Psoas muscle (tissue), 8 donors: ENCODE measurements around the gene OSBPL1A. TPM values are rescaled to one million over a fixed set of nuclear protein-coding genes. Genes with fewer than 3 reads are reported as not detected.
A peak's percentile ranks its signal among the peaks of the same experiment; 100 is the strongest.

Source experiments
- ATAC-seq, 4 donors: fragments of 200-7000 bp; cut with Tn5 transposase; one replicate each; pipeline ENCODE4 v1.9.1; 2020; ENCODE audit warnings: moderate library complexity in 3 of 4, mild to moderate bottlenecking in 2 of 4
- DNase-seq, 2 donors: peaks; one replicate each; pipeline ENCODE4 v3.0.0-alpha.2; 2020
- H3K27ac ChIP-seq: fragments of 200-600 bp; one replicate; pipeline ENCODE4 v1.8.0; 2022
- H3K27me3 ChIP-seq, 3 donors: fragments of 200-600 bp in 1 of 3; one replicate each; pipeline versions ENCODE4 v1.6.1 to v1.8.0; 2013 to 2022; ENCODE audit warnings: low read length in 2 of 3, mild to moderate bottlenecking in 2 of 3, moderate library complexity in 1 of 3; ENCODE audit not compliant: insufficient read depth in 3 of 3
- H3K36me3 ChIP-seq, 2 donors: fragments of 200-600 bp in 1 of 2; one replicate each; pipeline versions ENCODE4 v1.6.1 to v1.8.0; 2013 to 2022; ENCODE audit warnings: low read depth in 1 of 2, mild to moderate bottlenecking in 1 of 2, moderate library complexity in 1 of 2; ENCODE audit not compliant: insufficient read depth in 1 of 2
- H3K4me1 ChIP-seq: fragments of 200-600 bp; one replicate; pipeline ENCODE4 v1.8.0; 2022
- H3K4me3 ChIP-seq: fragments of 200-600 bp; one replicate; pipeline ENCODE4 v1.8.0; 2022; ENCODE audit warnings: mild to moderate bottlenecking
- H3K9me3 ChIP-seq: fragments of 200-600 bp; one replicate; pipeline ENCODE4 v1.8.0; 2022
- CTCF ChIP-seq: fragments of 200-600 bp; IDR thresholded peaks from one replicate; pipeline ENCODE4 v1.8.0; 2022; ENCODE audit warnings: antibody characterized with exemption
- WGBS, 3 donors: extraction: QIAGEN DNeasy Blood & Tissue Kit; methylation state at CpG; one replicate each; pipeline versions ENCODE4 v1.1.6 to v1.1.7; 2013; 5-methylcytosine and 5-hydroxymethylcytosine counted together
- intact Hi-C, 2 donors: fragments of 100-400 bp; cut with DNase I; formaldehyde crosslinking; loops; one replicate each; pipeline versions ENCODE4 v1.11.0 to v1.14.2; 2022
- polyA plus RNA-seq, 3 donors: library from polyadenylated mRNA; stranded (reverse); fragments of 200-250 nt; gene quantifications; one replicate each; pipeline ENCODE4 v1.2.3, GENCODE V29; 2013
- total RNA-seq, 4 donors: library from RNA; stranded (reverse); fragmentation: NEBNext Ultra II Directional in 2 of 4; extraction: Animal tissue kit (Norgen Biotek cat#: 25700) in 2 of 4; gene quantifications; one replicate each; pipeline versions ENCODE4 v1.2.1 to v1.2.4, GENCODE V29; 2021 to 2023
- donor health status: healthy with polysubstance abuse.
- donor health status: DM: no; HTN: no; CAD: no; lungs with moderate emphysema.
- donor health status: Bipolar disorder and iron deficiency.
- donor health status: healthy.
- donor health status: DM: yes; HTN: yes; CAD: no.
- donor health status: DM: no; HTN: no; CAD: no.
- donor health status: DM: no; HTN: no; CAD: no.
- donor health status: DM: yes; HTN: yes; CAD: no.

OSBPL1A gene
- total and polyA plus RNA-seq, 7 donors: 13.7 to 87.8 (median 65.8) TPM

- peak in 2 of 4 donors; percentile 66 to 74 for ATAC-seq
- Histone ChIP-seq H3K36me3 (no peaks in the 10 kb centered on the region), H3K4me1 (peaks cover 61% of the 10 kb centered on the region), H3K27ac (peak overlapping the region; percentile 20), H3K27me3 (no peaks in the 10 kb centered on the region), H3K4me3 (no peak overlapping the region), H3K9me3 (no peaks in the 10 kb centered on the region)
- WGBS, 3 donors: 72 to 83% (median 74%) methylated on average over 4 of the region's 4 CpGs
- intact Hi-C loops: no loop called here
- no peak for TF ChIP-seq CTCF
- DNase-seq: peak in 1 of 2 donors; percentile 66
Measured at GRCh38 chr18:24196764-24197163, 200.9 kb downstream of the OSBPL1A start.

- Histone ChIP-seq H3K27ac (no peak overlapping the region), H3K27me3 (no peaks in the 10 kb centered on the region), H3K9me3 (no peaks in the 10 kb centered on the region), H3K4me3 (no peak overlapping the region), H3K36me3 (no peaks in the 10 kb centered on the region), H3K4me1 (peaks cover 60% of the 10 kb centered on the region)
- ATAC-seq: no peak
- intact Hi-C loops: no loop called here
- WGBS, 3 donors: 90 to 95% (median 94%) methylated on average over 9 of the region's 9 CpGs
- TF ChIP-seq CTCF: no peak
- DNase-seq: no peak
Measured at GRCh38 chr18:24195296-24196053, 202.1 kb downstream of the OSBPL1A start.

GRCh38 chr18:24190590-24190989 lies 207.0 kb downstream of the OSBPL1A start:
- H3K9me3 ChIP-seq: no peaks in the 10 kb centered on the region
- WGBS, 3 donors: 26 to 60% (median 33%) methylated on average over 2 of the region's 2 CpGs
- no peak overlapping the region for H3K4me3 ChIP-seq
- ATAC-seq (peak; percentile 57 to 71 (median 63)), DNase-seq (no peak)
- H3K36me3 ChIP-seq: peaks cover 0 to 2% of the 10 kb centered on the region in 2 donors
- H3K27ac ChIP-seq: peak overlapping the region; percentile 51
- TF ChIP-seq CTCF: no peak
- H3K27me3 ChIP-seq: no peaks in the 10 kb centered on the region
- H3K4me1 ChIP-seq: peaks cover 49% of the 10 kb centered on the region
- intact Hi-C loops: no loop called here

GRCh38 chr18:24189664-24190346 lies 207.8 kb downstream of the OSBPL1A start:
- DNase-seq (no peak), ATAC-seq (peak; percentile 39 to 62 (median 50))
- peaks cover 0 to 4% of the 10 kb centered on the region in 2 donors for H3K36me3 ChIP-seq
- H3K4me1 ChIP-seq: peaks cover 49% of the 10 kb centered on the region
- WGBS, 3 donors: 79 to 90% (median 79%) methylated on average over 15 of the region's 15 CpGs
- no peaks in the 10 kb centered on the region for H3K27me3 ChIP-seq
- intact Hi-C loops: no loop called here
- TF ChIP-seq CTCF: no peak
- H3K9me3 ChIP-seq: no peaks in the 10 kb centered on the region
- peak overlapping the region; percentile 51 for H3K27ac ChIP-seq
- H3K4me3 ChIP-seq: no peak overlapping the region
